Measurements from ENCODE around the gene UBA6.

Gene UBA6

GRCh38 chr4:67685532-67685859 lies 15.5 kb downstream of the UBA6 start:
- ATAC-seq (ENCODE audit: insufficient read depth, low read depth) (no peak), DNase-seq (no peak)
- Histone ChIP-seq H3K79me2 (ENCODE audit: insufficient read depth, low read length) (peaks cover 75% of the 10 kb centered on the region), H4K20me1 (ENCODE audit: insufficient read depth, low read length) (peaks cover 13% of the 10 kb centered on the region; the same call in 1 of the 2 replicates), H3K4me2 (ENCODE audit: insufficient read depth, low read length) (no peak overlapping the region), H3K27me3 (ENCODE audit: insufficient read depth, low read length, poor library complexity) (no peaks in the 10 kb centered on the region), H3K9ac (ENCODE audit: low read depth, low read length) (no peak overlapping the region), H3K9me3 (ENCODE audit: insufficient read depth, low read length, severe bottlenecking) (no peaks in the 10 kb centered on the region), H3K4me1 (ENCODE audit: insufficient read depth, low read length) (no peaks in the 10 kb centered on the region), H2AFZ (ENCODE audit: low read depth, low read length) (no peak overlapping the region), H3K27ac (ENCODE audit: low read length) (no peak overlapping the region), H3K4me3 (ENCODE audit: low read depth in 1 of 2, low read length in 2 of 2) (no peak overlapping the region), H3K36me3 (ENCODE audit: insufficient read depth, low read length) (peaks cover 68% of the 10 kb centered on the region)
- TF ChIP-seq, protein P1, sequence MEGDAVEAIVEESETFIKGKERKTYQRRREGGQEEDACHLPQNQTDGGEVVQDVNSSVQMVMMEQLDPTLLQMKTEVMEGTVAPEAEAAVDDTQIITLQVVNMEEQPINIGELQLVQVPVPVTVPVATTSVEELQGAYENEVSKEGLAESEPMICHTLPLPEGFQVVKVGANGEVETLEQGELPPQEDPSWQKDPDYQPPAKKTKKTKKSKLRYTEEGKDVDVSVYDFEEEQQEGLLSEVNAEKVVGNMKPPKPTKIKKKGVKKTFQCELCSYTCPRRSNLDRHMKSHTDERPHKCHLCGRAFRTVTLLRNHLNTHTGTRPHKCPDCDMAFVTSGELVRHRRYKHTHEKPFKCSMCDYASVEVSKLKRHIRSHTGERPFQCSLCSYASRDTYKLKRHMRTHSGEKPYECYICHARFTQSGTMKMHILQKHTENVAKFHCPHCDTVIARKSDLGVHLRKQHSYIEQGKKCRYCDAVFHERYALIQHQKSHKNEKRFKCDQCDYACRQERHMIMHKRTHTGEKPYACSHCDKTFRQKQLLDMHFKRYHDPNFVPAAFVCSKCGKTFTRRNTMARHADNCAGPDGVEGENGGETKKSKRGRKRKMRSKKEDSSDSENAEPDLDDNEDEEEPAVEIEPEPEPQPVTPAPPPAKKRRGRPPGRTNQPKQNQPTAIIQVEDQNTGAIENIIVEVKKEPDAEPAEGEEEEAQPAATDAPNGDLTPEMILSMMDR (IDR thresholded peaks at IDR 0.05; ENCODE audit: borderline replicate concordance, extremely low read depth, low read length, poor library complexity, severe bottlenecking), result no peak
- TF ChIP-seq EZH2 (IDR thresholded peaks at IDR 0.05; ENCODE audit: borderline replicate concordance, low read depth, low read length, severe bottlenecking), result no peak

- Histone ChIP-seq H3K4me3 (ENCODE audit: low read depth in 1 of 2, low read length in 2 of 2) (no peak overlapping the region), H2AFZ (ENCODE audit: low read depth, low read length) (no peak overlapping the region), H3K27ac (ENCODE audit: low read length) (no peak overlapping the region), H3K4me2 (ENCODE audit: insufficient read depth, low read length) (no peak overlapping the region), H3K36me3 (ENCODE audit: insufficient read depth, low read length) (peaks cover 65% of the 10 kb centered on the region), H3K9ac (ENCODE audit: low read depth, low read length) (no peak overlapping the region), H3K4me1 (ENCODE audit: insufficient read depth, low read length) (no peaks in the 10 kb centered on the region), H3K79me2 (ENCODE audit: insufficient read depth, low read length) (peaks cover 71% of the 10 kb centered on the region), H3K27me3 (ENCODE audit: insufficient read depth, low read length, poor library complexity) (no peaks in the 10 kb centered on the region), H4K20me1 (ENCODE audit: insufficient read depth, low read length) (peaks cover 13% of the 10 kb centered on the region; the same call in 1 of the 2 replicates), H3K9me3 (ENCODE audit: insufficient read depth, low read length, severe bottlenecking) (no peaks in the 10 kb centered on the region)
- no peak for DNase-seq
- TF ChIP-seq, protein P1 (IDR thresholded peaks at IDR 0.05; ENCODE audit: borderline replicate concordance, extremely low read depth, low read length, poor library complexity, severe bottlenecking), result no peak
- TF ChIP-seq EZH2 (IDR thresholded peaks at IDR 0.05; ENCODE audit: borderline replicate concordance, low read depth, low read length, severe bottlenecking), result no peak
- ATAC-seq (ENCODE audit: insufficient read depth, low read depth), result no peak
Observed at GRCh38 chr4:67684839-67685531, 16.0 kb downstream of the UBA6 start.

- H3K79me2 ChIP-seq (ENCODE audit: insufficient read depth, low read length), result peaks cover 50% of the 10 kb centered on the region
- no peak overlapping the region for H3K9ac ChIP-seq (ENCODE audit: low read depth, low read length)
Observed at GRCh38 chr4:67682266-67682665, 18.7 kb downstream of the UBA6 start.

More at GRCh38 chr4:67682266-67682665, 18.7 kb downstream of the UBA6 start:
- DNase-seq (no peak), ATAC-seq (ENCODE audit: insufficient read depth, low read depth) (no peak)
- Histone ChIP-seq H3K4me3 (ENCODE audit: low read depth in 1 of 2, low read length in 2 of 2) (no peak overlapping the region), H2AFZ (ENCODE audit: low read depth, low read length) (no peak overlapping the region), H3K4me2 (ENCODE audit: insufficient read depth, low read length) (no peak overlapping the region), H4K20me1 (ENCODE audit: insufficient read depth, low read length) (peaks cover 13% of the 10 kb centered on the region; the same call in 1 of the 2 replicates), H3K27me3 (ENCODE audit: insufficient read depth, low read length, poor library complexity) (no peaks in the 10 kb centered on the region), H3K36me3 (ENCODE audit: insufficient read depth, low read length) (peaks cover 68% of the 10 kb centered on the region), H3K4me1 (ENCODE audit: insufficient read depth, low read length) (no peaks in the 10 kb centered on the region), H3K9me3 (ENCODE audit: insufficient read depth, low read length, severe bottlenecking) (no peaks in the 10 kb centered on the region), H3K27ac (ENCODE audit: low read length) (no peak overlapping the region)
- TF ChIP-seq, protein P1 (IDR thresholded peaks at IDR 0.05; ENCODE audit: borderline replicate concordance, extremely low read depth, low read length, poor library complexity, severe bottlenecking), result no peak
- TF ChIP-seq EZH2 (IDR thresholded peaks at IDR 0.05; ENCODE audit: borderline replicate concordance, low read depth, low read length, severe bottlenecking), result no peak
